K562 treated with DMSO at 1 percent for 24 hours (cell line): ENCODE measurements around the gene MISFA. TPM values are rescaled to one million over a fixed set of nuclear protein-coding genes. Genes with fewer than 3 reads are reported as not detected.

Experiments
- total RNA-seq: library from RNA; unstranded; fragments of 300-600 nt; gene quantifications from 2 replicates; pipeline ENCODE4 v1.2.3, GENCODE V29; 2022; ENCODE audit warnings: low read depth; ENCODE audit not compliant: insufficient read depth

The MISFA gene
- not detected in 2 replicates for total RNA-seq

DNA sequence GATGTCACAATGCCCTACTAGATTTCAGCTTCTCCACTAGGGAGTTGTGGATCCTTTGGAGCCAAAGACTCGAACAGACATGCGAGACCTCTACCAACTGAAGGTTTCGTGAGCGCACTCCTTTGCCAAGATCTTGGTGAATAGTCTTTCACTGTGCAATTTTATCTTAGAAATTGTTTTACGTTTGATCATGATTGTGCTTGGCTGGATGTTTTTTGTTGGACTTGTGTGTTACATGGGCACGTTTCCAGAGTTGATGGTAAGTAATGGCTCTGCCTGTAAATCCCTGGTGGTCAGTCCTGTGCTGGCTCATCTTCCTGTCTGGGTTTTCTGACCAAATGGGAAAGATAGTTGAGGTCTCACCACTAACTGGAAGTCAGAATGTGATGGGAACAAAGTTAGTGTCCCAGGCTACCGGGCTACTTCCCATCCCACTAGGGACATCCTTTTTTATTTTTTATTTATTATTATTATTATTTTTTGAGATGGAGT is at the start of gene MISFA:
Gene MISFA, plus strand, starts transcription at position 51 of the 492 bp plus-strand sequence. Its CDS starts 140 bp downstream, at position 191.

DNA sequence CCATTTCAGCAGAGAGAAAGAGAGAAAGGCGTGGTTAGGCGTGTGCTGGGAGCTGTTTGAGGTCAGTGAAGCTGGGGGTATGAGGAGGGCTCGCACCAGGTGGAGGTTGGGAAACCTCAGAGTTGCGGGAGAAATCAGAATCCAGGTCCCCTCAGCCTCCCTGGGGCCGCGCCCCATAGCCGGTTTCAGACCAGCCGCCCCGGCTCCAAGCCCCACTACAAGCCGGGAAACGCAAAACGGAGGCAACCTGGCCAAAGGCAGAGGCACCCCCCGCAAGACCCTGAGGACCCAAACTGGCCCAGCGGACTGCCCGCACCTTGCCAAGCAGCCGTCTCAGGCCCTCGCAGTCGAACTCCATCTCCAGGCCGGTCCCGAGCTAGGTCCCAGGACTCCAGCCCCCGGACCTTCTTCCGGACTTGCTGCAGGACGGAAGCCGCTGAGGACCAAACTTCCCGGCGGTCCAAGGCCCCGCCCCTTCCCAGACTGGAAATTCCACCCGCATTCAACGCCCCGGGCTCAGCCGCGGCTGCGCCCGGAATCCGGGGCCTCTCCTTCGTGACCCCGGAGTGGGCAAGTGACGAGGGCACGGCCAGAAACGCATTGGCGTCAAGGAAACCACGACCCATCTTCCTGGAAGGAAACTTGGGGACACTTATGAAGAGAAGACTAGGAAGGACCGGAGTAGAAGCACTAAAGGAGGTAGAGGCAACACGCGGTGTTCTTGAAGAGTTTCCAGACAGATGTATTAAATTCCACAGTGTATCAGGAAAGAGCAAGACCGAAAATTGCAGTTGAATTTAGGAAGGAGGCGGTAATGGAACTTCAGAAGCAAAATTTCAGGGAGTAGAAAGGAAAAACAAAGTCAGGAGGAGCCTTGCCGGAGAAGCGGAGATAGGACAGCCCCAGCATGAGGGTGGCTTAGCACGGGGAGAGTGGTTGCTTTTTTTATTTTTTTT is 11.0 kb upstream of the MISFA start, which contains the start of gene UEVLD:
Gene UEVLD, minus strand, starts transcription at position 438 of the 956 bp plus-strand sequence. Its CDS starts 80 bp downstream, at position 358.

DNA sequence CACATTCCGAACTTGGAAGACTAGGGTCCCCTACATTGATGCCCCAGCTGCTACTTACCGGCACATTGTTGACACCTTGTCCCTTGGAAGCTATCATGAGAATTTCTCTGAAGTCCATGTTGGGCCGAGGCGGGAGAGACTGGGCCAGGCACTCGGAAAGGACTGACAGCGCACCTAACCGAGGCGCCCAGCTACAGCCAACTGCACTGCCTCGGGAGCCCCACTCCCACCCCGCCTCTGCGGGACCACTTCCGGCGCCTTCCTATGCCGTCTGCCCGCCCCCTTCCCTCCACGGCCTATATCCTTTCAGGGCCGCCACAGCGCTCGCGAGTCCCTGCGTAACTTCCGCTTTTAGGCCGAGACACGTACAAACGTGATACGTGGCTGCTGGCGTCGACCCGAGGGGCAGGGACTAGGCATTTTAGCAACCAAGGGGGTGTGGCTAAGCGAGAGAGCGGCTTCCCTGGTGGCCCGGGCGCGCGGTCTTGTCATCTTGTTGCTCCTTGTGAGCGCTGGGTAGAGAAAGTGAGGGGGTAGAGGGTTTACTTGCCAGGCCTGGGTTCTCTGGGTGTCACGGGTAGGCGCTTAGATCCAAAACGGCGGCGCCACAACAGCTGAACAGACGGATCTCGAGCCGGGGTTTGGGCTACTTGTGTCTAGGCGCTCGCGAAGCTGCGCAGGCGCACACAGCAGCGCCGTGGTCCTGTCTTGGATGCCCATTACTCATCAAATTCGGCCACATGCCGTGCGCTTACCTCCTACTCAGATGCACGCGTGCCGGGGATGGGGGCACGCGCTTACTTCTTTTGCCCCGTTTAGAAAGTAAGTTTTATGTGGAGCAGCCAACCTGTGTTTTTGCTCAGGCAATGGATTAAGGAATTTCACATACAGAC is 34.8 kb downstream of the MISFA start, which contains the start of gene SPTY2D1:
Gene SPTY2D1, minus strand, starts transcription at position 203 of the 893 bp plus-strand sequence. Its CDS starts 85 bp downstream, at position 118.

Other genes starting within 250 kb of the MISFA start
- gene LDHA, start 205.2 kb upstream of the MISFA start, total RNA-seq = 194 and 201 TPM in 2 replicates
- gene LDHC, start 187.5 kb upstream of the MISFA start, total RNA-seq = not detected in 2 replicates
- gene LDHAL6A, start 143.9 kb upstream of the MISFA start, total RNA-seq = not detected in 2 replicates
- 53.7 and 68.5 TPM in 2 replicates for gene TSG101, start 72.8 kb upstream of the MISFA start, total RNA-seq
- gene UEVLD, start 11.1 kb upstream of the MISFA start, total RNA-seq = 5.0 and 6.1 TPM in 2 replicates
- gene SPTY2D1, start 34.6 kb downstream of the MISFA start, total RNA-seq = 12.1 and 15.6 TPM in 2 replicates
- gene TMEM86A, start 99.0 kb downstream of the MISFA start, total RNA-seq = 3.6 and 3.9 TPM in 2 replicates
- gene IGSF22, start 126.4 kb downstream of the MISFA start, total RNA-seq = not detected in 2 replicates
- gene PTPN5, start 192.0 kb downstream of the MISFA start, total RNA-seq = not detected in 2 replicates